Measurements from ENCODE around the gene CCL21. TPM values are rescaled to one million over a fixed set of nuclear protein-coding genes. Genes with fewer than 3 reads are reported as not detected.

CCL21 gene
- polyA plus RNA-seq, 1 experiment: not detected

GRCh38 chr9:34716711-34717110 lies 6.8 kb upstream of the CCL21 start:
- no peak overlapping the region for H3K4me3 ChIP-seq (ENCODE audit: low read depth, low read length)
- CTCF ChIA-PET: interaction anchor here (1.6 to 7.1 kb wide), 3 partner anchors 12 to 16 kb away, joined by 3 to 45 read pairs (median 7); no protein-coding TSS in a partner anchor
- peaks cover 5% of the 10 kb centered on the region; the same call in 1 of the 2 replicates for H3K27me3 ChIP-seq (ENCODE audit: control insufficient read depth, insufficient read depth, low read length)
- POLR2A ChIA-PET: no interaction called here
- H3K36me3 ChIP-seq (ENCODE audit: control insufficient read depth, insufficient read depth, low read length): no peaks in the 10 kb centered on the region
- TF ChIP-seq CTCF (IDR thresholded peaks at IDR 0.05; ENCODE audit: insufficient read depth, low read depth, low read length): no peak
- no peak for DNase-seq (ENCODE audit: low read depth)

- DNase-seq (ENCODE audit: low read depth): no peak
- no peaks in the 10 kb centered on the region for H3K36me3 ChIP-seq (ENCODE audit: control insufficient read depth, insufficient read depth, low read length)
- H3K4me3 ChIP-seq (ENCODE audit: low read depth, low read length): no peak overlapping the region
- ChIA-PET CTCF (interaction anchor here (2.1 to 7.1 kb wide), 2 partner anchors 13 to 15 kb away, joined by 7 to 45 read pairs; no protein-coding TSS in a partner anchor), POLR2A (no interaction called here)
- H3K27me3 ChIP-seq (ENCODE audit: control insufficient read depth, insufficient read depth, low read length): peaks cover 5% of the 10 kb centered on the region; the same call in 1 of the 2 replicates
- no peak for TF ChIP-seq CTCF (IDR thresholded peaks at IDR 0.05; ENCODE audit: insufficient read depth, low read depth, low read length)
Measured at GRCh38 chr9:34715639-34716215, 5.8 kb upstream of the CCL21 start.

- TF ChIP-seq CTCF (IDR thresholded peaks at IDR 0.05; ENCODE audit: insufficient read depth, low read depth, low read length): no peak
- DNase-seq (ENCODE audit: low read depth): no peak
- no peak overlapping the region for H3K4me3 ChIP-seq (ENCODE audit: low read depth, low read length)
- ChIA-PET POLR2A (no interaction called here), CTCF (interaction anchor here (1.2 to 7.1 kb wide), 2 partner anchors 11 to 38 kb away, joined by 3 to 45 read pairs; no protein-coding TSS in a partner anchor)
- peaks cover 5% of the 10 kb centered on the region; the same call in 1 of the 2 replicates for H3K27me3 ChIP-seq (ENCODE audit: control insufficient read depth, insufficient read depth, low read length)
- no peaks in the 10 kb centered on the region for H3K36me3 ChIP-seq (ENCODE audit: control insufficient read depth, insufficient read depth, low read length)
Measured at GRCh38 chr9:34714007-34714406, 4.1 kb upstream of the CCL21 start.

GRCh38 chr9:34712140-34712539 lies 2.2 kb upstream of the CCL21 start:
- Histone ChIP-seq H3K36me3 (ENCODE audit: control insufficient read depth, insufficient read depth, low read length) (no peaks in the 10 kb centered on the region), H3K27me3 (ENCODE audit: control insufficient read depth, insufficient read depth, low read length) (peaks cover 5% of the 10 kb centered on the region; the same call in 1 of the 2 replicates), H3K4me3 (ENCODE audit: low read depth, low read length) (no peak overlapping the region)
- no peak for TF ChIP-seq CTCF (IDR thresholded peaks at IDR 0.05; ENCODE audit: insufficient read depth, low read depth, low read length)
- no peak for DNase-seq (ENCODE audit: low read depth)
- POLR2A ChIA-PET: no interaction called here
- CTCF ChIA-PET: interaction anchor here (0.6 to 7.1 kb wide), 3 partner anchors 9 to 36 kb away, joined by 3 to 45 read pairs (median 6); no protein-coding TSS in a partner anchor

- H3K4me3 ChIP-seq (ENCODE audit: low read depth, low read length): no peak overlapping the region
- H3K27me3 ChIP-seq (ENCODE audit: control insufficient read depth, insufficient read depth, low read length): peaks cover 2% of the 10 kb centered on the region; the same call in 1 of the 2 replicates
- no peaks in the 10 kb centered on the region for H3K36me3 ChIP-seq (ENCODE audit: control insufficient read depth, insufficient read depth, low read length)
- POLR2A ChIA-PET: no interaction called here
- no peak for TF ChIP-seq CTCF (IDR thresholded peaks at IDR 0.05; ENCODE audit: insufficient read depth, low read depth, low read length)
- CTCF ChIA-PET: interaction anchor here (1.0 to 1.4 kb wide), 2 partner anchors 8 to 190 kb away, joined by 3 to 6 read pairs; no protein-coding TSS in a partner anchor
- DNase-seq (ENCODE audit: low read depth): no peak
Measured at GRCh38 chr9:34709196-34709978, 549 bp downstream of the CCL21 start.

Data from BJ (cell line).